Effector CD8-positive, alpha-beta T cell (primary cell): ENCODE measurements around the gene PCNP.
"Not testable (repeated sequence)": the region's sequence is repeated elsewhere in the genome, so short reads cannot be mapped to it uniquely, and the experiment has no call there.

ENCODE experiments used
- DNase-seq: peaks from one replicate; lab custom pipeline; 2025; lab: John Stamatoyannopoulos, UW

Gene PCNP

GRCh38 chr3:101633186-101633585 lies 59.2 kb downstream of the PCNP start:
- DNase-seq, result no peak

GRCh38 chr3:101634591-101635196 lies 60.7 kb downstream of the PCNP start:
- DNase-seq, result no peak

- DNase-seq, result no peak
Measured at GRCh38 chr3:101635345-101635744, 61.4 kb downstream of the PCNP start.

DNA sequence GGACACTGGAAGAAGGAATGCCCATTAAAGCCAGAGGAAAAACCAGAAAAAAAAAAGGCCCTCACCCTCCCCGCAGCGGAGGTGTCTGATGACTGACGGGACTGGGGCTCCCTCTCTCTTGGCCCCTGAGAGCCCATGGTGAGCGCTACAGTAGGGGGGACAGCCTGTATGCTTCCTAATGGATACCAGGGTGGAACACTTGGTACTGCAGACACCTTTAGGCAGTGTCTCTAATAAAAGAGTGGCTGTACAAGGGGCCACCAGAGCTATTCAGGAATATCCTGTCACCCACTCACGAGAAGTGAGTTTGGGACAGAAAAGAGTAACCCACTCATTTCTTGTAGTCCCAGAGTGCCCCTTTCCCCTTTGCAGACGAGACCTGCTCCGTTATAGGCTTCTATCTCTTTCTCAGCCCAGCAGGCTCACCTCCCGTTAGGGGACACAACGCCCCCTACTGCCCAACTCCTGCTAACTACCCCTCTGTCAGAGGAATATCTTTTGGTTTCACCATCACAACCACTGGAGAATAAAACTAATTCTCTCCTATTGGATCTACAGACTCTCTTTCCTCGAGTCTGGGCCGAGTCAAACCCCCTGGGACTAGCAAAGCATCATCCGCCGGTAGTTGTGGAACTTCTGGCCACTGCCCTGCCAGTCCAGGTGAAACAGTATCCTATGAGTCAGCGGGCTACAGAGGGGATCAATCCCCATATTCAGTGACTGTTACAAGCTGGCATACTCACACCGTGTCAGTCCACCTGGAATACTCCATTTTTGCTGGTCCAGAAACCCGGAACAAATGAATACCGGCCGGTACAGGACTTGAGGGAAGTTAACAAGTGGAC lies 62.2 kb downstream of the PCNP start:
- peak; percentile 47 for DNase-seq

GRCh38 chr3:101637451-101637850 lies 63.5 kb downstream of the PCNP start:
- no peak for DNase-seq

DNA sequence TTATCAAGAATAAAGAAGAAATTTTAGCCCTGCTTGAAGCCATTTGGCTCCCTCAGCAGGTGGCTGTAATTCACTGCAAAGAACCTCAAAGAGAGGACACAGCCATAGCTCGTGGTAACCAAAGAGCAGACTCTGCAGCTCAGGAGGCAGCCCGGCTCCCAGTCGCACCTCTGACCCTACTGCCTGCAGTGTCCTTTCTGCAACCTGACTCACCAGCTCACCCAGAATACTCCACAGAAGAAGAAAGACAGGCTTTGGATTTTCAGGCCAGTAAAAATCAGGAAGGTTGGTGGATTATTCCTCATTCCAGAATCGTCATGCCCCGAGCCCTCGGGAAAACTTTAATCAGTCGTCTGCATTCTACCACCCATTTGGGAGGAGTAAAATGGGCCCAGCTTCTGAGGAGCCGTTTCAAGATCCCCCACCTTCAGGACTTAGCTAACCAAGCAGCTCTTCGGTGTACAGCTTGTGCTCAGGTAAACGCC lies 64.3 kb downstream of the PCNP start:
- DNase-seq, result no peak

- no peak for DNase-seq
Measured at GRCh38 chr3:101639280-101639963, 65.4 kb downstream of the PCNP start.

DNA sequence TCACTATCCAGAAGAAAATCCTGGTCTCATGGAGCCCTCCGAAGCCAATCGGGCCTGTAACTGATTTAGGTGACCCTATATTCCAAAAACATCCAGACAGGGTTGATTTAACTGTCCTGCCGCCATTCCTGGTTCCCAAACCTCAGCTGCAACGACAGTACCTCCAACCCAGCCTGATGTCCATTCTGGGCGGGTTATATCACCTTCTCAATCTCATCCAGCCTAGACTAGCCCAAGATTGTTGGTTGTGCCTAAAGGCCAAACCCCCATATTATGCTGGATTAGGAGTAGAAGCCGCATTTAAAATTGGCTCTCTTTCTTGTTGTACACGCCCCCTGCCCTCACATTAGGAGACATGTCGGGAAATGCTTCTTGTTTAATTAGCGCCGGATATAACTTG lies 66.3 kb downstream of the PCNP start:
- DNase-seq, result no peak

- not testable (repeated sequence) for DNase-seq
Measured at GRCh38 chr3:101641397-101642115, 67.6 kb downstream of the PCNP start.

GRCh38 chr3:101642441-101642840 lies 68.5 kb downstream of the PCNP start:
- no peak for DNase-seq

DNA sequence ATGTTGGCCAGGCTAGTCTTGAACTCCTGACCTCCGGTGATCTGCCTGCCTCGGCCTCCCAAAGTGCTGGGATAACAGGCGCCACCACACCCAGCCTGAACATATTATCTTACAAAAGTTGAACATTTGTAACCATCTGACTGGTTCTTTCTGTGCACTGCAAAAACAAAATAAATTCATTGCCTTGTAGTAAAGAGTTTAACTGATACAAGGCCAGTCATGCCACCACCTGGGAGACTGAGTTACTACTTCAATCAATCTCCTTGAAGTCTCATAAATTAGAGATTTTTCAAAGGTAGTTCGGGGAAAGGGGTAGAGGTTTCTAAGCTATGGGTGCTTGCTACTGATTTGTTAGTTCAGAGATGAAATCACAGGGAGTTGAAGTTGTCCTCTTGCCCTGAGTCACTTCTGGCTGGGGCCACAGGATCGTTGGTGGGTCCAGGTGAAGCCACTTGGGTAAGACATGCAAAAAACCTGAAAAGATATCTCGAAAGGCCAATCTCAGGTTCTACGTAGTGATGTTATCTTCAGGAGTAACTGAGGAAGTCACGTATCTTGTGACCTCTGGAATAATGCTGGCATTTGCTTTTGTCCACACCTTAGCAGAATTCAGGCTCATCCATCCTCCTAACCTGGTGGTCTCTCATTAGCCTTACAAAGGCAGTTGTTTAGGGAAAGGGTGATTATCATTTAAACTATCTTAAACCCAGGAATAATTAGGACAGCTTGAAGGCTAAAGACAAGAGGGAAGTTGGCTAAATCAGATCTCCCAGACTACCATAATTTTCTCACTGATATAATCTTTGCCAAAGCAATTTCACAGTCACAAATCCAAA lies 69.2 kb downstream of the PCNP start:
- DNase-seq, result no peak
